A375 (cell line): ENCODE data around the gene MBNL1. TPM values are rescaled to one million over a fixed set of nuclear protein-coding genes. Genes with fewer than 3 reads are reported as not detected.

Experiments used
- small RNA-seq: library from RNA; depleted of rRNA; stranded (forward); fragments of <200 nt; gene quantifications from one replicate; pipeline ENCODE3, GENCODE V24; 2014
- total RNA-seq: library from RNA; depleted of rRNA; stranded (reverse); fragments of >200 nt; shearing (Covaris generic); gene quantifications from 2 replicates; pipeline ENCODE4 v1.2.3, GENCODE V29; 2014; rRNA removed

Gene MBNL1, protein sequence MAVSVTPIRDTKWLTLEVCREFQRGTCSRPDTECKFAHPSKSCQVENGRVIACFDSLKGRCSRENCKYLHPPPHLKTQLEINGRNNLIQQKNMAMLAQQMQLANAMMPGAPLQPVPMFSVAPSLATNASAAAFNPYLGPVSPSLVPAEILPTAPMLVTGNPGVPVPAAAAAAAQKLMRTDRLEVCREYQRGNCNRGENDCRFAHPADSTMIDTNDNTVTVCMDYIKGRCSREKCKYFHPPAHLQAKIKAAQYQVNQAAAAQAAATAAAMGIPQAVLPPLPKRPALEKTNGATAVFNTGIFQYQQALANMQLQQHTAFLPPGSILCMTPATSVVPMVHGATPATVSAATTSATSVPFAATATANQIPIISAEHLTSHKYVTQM
- 145 and 161 TPM in 2 replicates for total RNA-seq

DNA sequence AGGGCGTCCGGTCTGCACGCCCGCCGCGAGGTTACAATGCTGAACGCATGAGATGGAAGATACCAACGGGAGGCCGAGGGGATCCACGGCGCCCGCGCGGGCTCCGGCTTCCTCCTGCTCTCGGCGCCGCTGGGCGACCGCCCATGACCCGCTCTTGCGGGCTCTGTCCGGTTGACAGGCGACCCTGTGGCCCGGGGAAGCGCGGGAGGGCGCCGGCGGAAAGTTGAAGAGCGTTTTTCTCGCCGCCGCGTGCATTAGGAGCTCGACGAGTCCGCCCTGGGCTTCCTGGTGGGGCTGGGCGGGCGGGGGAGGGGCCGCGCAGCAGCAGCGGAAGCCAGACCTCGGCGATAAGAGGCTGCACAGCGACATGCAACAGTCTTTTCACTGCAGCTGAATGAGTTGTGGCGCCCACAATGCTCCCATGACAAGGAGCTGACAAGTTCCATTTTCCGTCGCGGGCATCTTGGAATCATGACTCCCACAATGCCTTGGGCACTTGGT is at the start of gene MBNL1:
TSS of gene MBNL1 (plus strand) at position 375 of the 501 bp plus-strand sequence. CDS start 31,265 bp downstream, outside the sequence.

Small RNA genes lying within 50 kb of the gene (small RNA-seq; reads per million reads assigned to genes)
- not detected for gene RF00019
